ENCODE results near the gene RAPGEF4. TPM values are rescaled to one million over a fixed set of nuclear protein-coding genes. Genes with fewer than 3 reads are reported as not detected.
A peak's percentile ranks its signal among the peaks of the same experiment; 100 is the strongest.

RAPGEF4 gene
- total and polyA plus RNA-seq, 2 of the 8 experiments (the other 6 are each of a cell fraction or from before 2014, with no cell fraction given) = 1.2 to 2.6 TPM

- TF ChIP-seq EGR1 (IDR thresholded peaks at IDR 0.05; ENCODE audit: borderline replicate concordance, low read depth, low read length) (no peak), TEAD4 (IDR thresholded peaks at IDR 0.05; ENCODE audit: low read depth, low read length) (0 out of 2 replicates have a peak, but pooled peaks have one; percentile 28), RFX5 (IDR thresholded peaks at IDR 0.05; ENCODE audit: borderline replicate concordance, low read depth, low read length) (no peak), SUZ12 (IDR thresholded peaks at IDR 0.05; ENCODE audit: low read length) (peak; percentile 75; the same call in 1 of the 2 replicates), ATF3 (IDR thresholded peaks at IDR 0.05; ENCODE audit: insufficient read depth, low read depth, low read length) (no peak), NRF1 (IDR thresholded peaks at IDR 0.05; ENCODE audit: low read depth, low read length) (no peak), CHD1 (IDR thresholded peaks at IDR 0.05; ENCODE audit: low read depth, low read length) (no peak), SIX5 (IDR thresholded peaks at IDR 0.05; ENCODE audit: low read depth, low read length) (no peak), EZH2 (IDR thresholded peaks at IDR 0.05; ENCODE audit: low read depth, low read length, severe bottlenecking) (peak; percentile 48), USF2 (IDR thresholded peaks at IDR 0.05; ENCODE audit: low read length) (no peak), KDM1A (IDR thresholded peaks at IDR 0.05; ENCODE audit: borderline replicate concordance, low read length) (no peak), KDM4A (IDR thresholded peaks at IDR 0.05; ENCODE audit: low read depth, low read length, severe bottlenecking) (peak; percentile 85), SP1 (IDR thresholded peaks at IDR 0.05; ENCODE audit: low read depth, low read length) (no peak), E2F6 (IDR thresholded peaks at IDR 0.05) (peak; percentile 18; the same call in 1 of the 2 replicates), TBP (IDR thresholded peaks at IDR 0.05; ENCODE audit: low read depth, low read length) (no peak), HDAC2 (IDR thresholded peaks at IDR 0.05; ENCODE audit: borderline replicate concordance in 1 of 2, low read depth in 2 of 2, low read length in 2 of 2) (peak in 1 of 2 experiments; percentile 65; a peak in 1 of 4 replicates), TAF1 (IDR thresholded peaks at IDR 0.05; ENCODE audit: low read depth, low read length) (peak; percentile 63), EP300 (IDR thresholded peaks at IDR 0.05; ENCODE audit: borderline replicate concordance in 1 of 2, low read depth in 2 of 2, low read length in 2 of 2) (no peak), BRCA1 (IDR thresholded peaks at IDR 0.05; ENCODE audit: low read depth, low read length) (0 out of 2 replicates have a peak, but pooled peaks have one; percentile 4), RXRA (IDR thresholded peaks at IDR 0.05; ENCODE audit: insufficient read depth, low read depth, low read length) (no peak), SIRT6 (IDR thresholded peaks at IDR 0.05; ENCODE audit: low read length) (no peak)
Observed at GRCh38 chr2:173075781-173076580, 340.3 kb downstream of the RAPGEF4 start, which contains the start of gene MAP3K20 (continued).

Measured in H1 (cell line).